ENCODE data around the gene LONP1. TPM values are rescaled to one million over a fixed set of nuclear protein-coding genes. Genes with fewer than 3 reads are reported as not detected.

The LONP1 gene
- total and polyA plus RNA-seq, 12 donors, result 177 to 523 (median 373) TPM

DNA sequence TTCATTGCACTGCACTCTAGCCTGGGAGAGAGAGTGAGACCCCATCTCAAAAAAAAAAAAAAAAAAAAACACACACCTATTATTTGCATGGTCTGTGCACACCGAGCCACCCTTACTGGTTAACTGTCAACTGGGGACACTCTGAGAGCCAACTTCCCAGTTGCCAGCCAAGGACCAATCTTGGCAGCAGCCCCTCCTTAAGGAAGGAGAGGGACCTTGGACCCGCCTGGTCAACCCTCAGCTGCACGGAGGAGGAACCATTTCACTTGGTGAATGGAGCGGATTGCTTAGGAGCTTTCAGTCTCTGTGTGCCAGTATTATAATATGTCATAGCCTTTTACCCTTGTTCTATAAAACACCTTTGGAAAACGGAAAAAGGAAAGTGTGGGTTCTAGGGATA, 64.5 kb downstream of the LONP1 start:
- Histone ChIP-seq H3K27me3 (no peaks in the 10 kb centered on the region), H3K36me3 (replicated peaks in 1 of 2) (peaks cover 0 to 99% of the 10 kb centered on the region in 2 donors), H3K27ac (no peak overlapping the region), H3K4me1 (replicated peaks in 1 of 2) (no peaks in the 10 kb centered on the region), H3K4me3 (no peak overlapping the region), H3K9me3 (replicated peaks in 1 of 3) (no peaks in the 10 kb centered on the region)
- WGBS, 4 donors, result 66 to 78% (median 75%) methylated on average over 5 of the region's 5 CpGs
- DNase-seq, result peak in 1 of 7 donors; percentile 19
- TF ChIP-seq CTCF (IDR thresholded peaks at IDR 0.05), result no peak
- no peak for TF ChIP-seq POLR2A (IDR thresholded peaks at IDR 0.05)
- intact Hi-C loops (cut with DNase I), result no loop called here

DNA sequence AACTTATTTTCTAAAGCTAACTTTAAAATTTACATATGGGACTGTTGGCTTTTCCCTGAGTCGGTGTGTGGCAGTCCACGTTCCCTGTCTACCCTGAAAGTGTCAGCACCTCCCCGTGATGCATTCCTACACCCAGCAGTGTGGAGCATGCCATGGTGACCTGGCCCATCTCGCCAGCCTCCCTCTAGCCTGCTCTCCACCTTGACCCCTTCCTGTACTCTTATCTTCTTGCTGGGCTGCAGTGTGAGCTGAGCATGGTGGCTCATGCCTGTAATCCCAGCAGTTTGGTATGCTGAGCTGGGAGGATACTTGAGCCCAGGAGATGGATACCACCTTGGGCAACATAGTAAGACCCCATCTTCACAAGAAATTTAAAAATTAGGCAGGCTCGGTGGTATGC, 65.0 kb downstream of the LONP1 start:
- DNase-seq, result peak in 1 of 7 donors; percentile 14
- Histone ChIP-seq H3K9me3 (replicated peaks in 1 of 3) (no peaks in the 10 kb centered on the region), H3K27ac (no peak overlapping the region), H3K4me1 (replicated peaks in 1 of 2) (no peaks in the 10 kb centered on the region), H3K36me3 (replicated peaks in 1 of 2) (peaks cover 0 to 99% of the 10 kb centered on the region in 2 donors), H3K27me3 (no peaks in the 10 kb centered on the region), H3K4me3 (no peak overlapping the region)
- intact Hi-C loops (cut with DNase I), result no loop called here
- no peak for TF ChIP-seq POLR2A (IDR thresholded peaks at IDR 0.05)
- TF ChIP-seq CTCF (IDR thresholded peaks at IDR 0.05), result no peak
- 75 to 82% (median 78%) methylated on average over 5 of the region's 5 CpGs for WGBS, 4 donors

DNA sequence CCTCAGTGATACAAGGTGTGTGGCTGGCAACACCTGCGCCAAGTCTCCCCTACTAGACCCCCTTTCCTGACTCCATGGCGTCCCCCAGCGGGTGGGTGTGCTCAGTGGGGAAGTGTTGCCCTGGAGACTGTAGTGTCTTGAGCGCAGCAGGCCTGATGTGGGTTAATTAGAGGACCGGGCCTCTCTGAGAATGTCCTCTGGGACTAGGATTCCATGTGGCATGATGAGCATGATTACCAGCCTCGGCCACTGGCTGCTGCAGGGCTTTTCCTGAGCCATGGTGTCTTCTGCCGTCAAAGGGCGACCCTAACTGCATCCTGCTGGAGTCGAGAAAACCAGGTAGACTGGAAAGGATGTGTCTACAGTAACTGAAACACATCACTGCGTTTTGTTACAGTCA, 67.7 kb downstream of the LONP1 start:
- intact Hi-C loops (cut with DNase I), result no loop called here

GRCh38 chr19:5651361-5651760, 68.6 kb downstream of the LONP1 start:
- WGBS, 4 donors, result 90 to 100% (median 96%) methylated on average over 3 to 5 of the region's 5 CpGs
- Histone ChIP-seq H3K9me3 (replicated peaks in 1 of 3) (no peaks in the 10 kb centered on the region), H3K27ac (no peak overlapping the region), H3K4me1 (replicated peaks in 1 of 2) (no peaks in the 10 kb centered on the region), H3K36me3 (replicated peaks in 1 of 2) (peaks cover 0 to 91% of the 10 kb centered on the region in 2 donors), H3K4me3 (no peak overlapping the region), H3K27me3 (no peaks in the 10 kb centered on the region)
- intact Hi-C loops (cut with DNase I), result no loop called here
- TF ChIP-seq CTCF (IDR thresholded peaks at IDR 0.05), result no peak
- TF ChIP-seq POLR2A (IDR thresholded peaks at IDR 0.05), result no peak
- DNase-seq, result peak in 1 of 7 donors; percentile 3

More for the DNA sequence above, 67.7 kb downstream of the LONP1 start:
- peak in 1 of 7 donors; percentile 11 for DNase-seq
- 85 to 92% (median 88%) methylated on average over 8 to 10 of the region's 10 CpGs for WGBS, 4 donors
- no peak overlapping the region for H3K4me3 ChIP-seq
- H3K9me3 ChIP-seq (replicated peaks in 1 of 3), result no peaks in the 10 kb centered on the region
- peaks cover 0 to 91% of the 10 kb centered on the region in 2 donors for H3K36me3 ChIP-seq (replicated peaks in 1 of 2)
- H3K4me1 ChIP-seq (replicated peaks in 1 of 2), result no peaks in the 10 kb centered on the region
- H3K27ac ChIP-seq, result no peak overlapping the region
- TF ChIP-seq POLR2A (IDR thresholded peaks at IDR 0.05), result no peak
- no peak for TF ChIP-seq CTCF (IDR thresholded peaks at IDR 0.05)
- H3K27me3 ChIP-seq, result no peaks in the 10 kb centered on the region
